G401 (cell line): ENCODE results near the gene GFI1B. TPM values are rescaled to one million over a fixed set of nuclear protein-coding genes. Genes with fewer than 3 reads are reported as not detected.

Source experiments
- DNase-seq: peaks from one replicate; pipeline ENCODE4 v3.0.0-alpha.2; 2015; ENCODE audit warnings: low spot score
- in situ Hi-C: cut with HindIII; loops from 2 replicates; pipeline ENCODE4 v1.10.0; 2016; ENCODE audit warnings: low sequenced_read_pairs, mixed read lengths
- total RNA-seq: library from RNA; depleted of rRNA; stranded (reverse); fragments of >200 nt; shearing (Covaris generic); gene quantifications from 2 replicates; pipeline ENCODE4 v1.2.3, GENCODE V29; 2014; rRNA removed

The GFI1B gene
- total RNA-seq: 1.5 TPM in 1 of 2 replicates, not detected in the other

DNA sequence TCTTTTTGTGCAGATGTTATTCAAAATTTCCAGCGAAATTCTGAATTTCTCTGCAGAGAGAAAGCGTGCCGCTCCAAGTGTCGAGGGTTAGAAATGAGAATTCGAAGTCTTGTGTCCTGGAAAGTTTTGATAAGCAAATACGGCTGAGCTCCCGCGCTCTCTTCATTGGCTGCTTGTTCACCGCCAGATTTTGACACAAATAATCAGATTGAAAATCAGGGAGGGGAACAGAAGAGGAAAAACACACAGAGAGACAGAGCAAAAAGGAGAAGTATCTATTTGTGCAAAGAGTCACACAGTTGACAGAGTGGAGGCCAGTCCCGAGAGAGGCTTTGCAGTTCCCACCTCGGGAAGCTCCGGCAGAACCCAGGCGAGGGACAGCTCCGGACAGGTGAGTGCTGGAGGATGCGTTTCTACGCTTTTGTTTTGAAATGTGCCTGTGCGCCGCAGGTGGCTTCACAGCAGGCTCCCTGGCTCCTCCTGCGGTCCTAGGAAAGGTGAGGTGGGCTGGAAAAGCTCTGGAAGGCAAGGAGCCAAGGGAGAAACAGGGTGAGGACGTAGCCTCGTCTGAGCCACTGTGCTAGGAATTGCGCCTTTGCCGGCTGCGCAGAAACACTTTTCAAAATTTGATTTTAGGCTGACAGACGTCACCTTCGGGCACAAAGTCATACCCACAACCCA, at the start of gene GFI1B:
Gene GFI1B, plus strand, starts transcription at position 244 of the 681 bp plus-strand sequence. CDS start 7,985 bp downstream, outside the sequence.
- DNase-seq: no peak
- in situ Hi-C loops: no loop called here

DNA sequence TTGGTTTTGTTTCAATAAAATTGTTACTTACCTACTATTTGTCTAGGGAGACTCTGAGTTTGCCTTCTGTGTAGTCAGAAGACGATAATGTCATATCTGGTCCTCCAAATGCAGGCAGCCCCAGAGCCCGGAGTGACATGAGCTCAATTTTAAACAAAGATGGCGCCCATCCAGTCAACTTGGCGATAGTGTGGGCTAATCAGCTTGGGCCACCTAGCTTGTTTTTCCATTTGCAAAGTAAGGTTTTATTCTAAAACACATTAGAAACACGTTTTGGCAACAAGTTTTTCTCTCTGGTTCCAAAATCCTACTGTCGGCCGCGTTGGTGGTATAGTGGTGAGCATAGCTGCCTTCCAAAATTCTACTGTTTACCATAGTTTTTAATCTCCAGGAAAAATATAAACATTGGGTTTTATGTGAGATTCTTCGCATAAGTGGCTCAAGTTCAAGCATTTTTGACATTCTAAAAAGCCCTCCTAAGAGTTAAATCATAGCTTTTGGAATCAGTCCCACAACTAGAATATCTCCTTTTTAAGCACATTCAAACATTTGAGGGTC, 47.2 kb upstream of the GFI1B start:
- in situ Hi-C loops: no loop called here
- no peak for DNase-seq

DNA sequence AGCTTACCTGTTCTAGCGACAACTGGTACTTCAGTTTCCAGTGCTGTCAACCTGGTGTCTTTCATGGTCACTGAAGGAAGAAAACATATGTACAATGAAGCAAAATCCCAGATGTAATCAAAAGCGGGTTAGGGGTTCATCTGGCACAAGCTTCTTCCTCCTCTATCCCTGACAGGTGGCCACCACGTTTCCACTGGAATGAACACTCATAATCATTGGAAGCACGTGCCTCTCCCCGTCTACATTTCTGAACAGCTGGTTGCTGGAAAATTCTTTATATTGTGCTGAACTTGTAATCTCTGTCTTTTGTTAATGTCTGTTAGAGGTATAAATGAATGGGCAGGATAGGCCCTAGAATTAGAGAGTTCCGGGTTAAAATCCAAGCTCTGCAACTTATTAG, 43.5 kb upstream of the GFI1B start:
- in situ Hi-C loops: no loop called here
- no peak for DNase-seq

DNA sequence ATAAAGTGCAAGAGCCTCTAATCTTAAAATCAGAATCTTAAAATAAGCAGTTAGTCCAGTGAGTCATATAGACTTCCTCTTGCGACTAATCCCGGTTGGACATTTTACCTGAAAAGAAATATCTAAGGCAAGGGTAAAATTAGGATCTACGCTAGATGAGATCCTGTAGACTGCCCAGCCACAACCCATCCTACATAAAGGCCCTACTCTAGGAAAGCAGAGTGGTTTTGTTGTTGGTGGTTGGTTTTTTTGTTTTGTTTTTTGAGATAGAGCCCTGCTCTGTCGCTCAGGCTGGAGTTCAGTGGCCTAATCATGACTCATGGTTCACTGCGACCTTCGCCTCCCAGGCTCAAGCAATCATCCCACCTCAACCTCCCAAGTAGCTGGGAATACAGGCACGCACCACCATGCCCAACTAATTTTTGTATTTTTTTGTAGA, 41.0 kb upstream of the GFI1B start:
- no peak for DNase-seq
- in situ Hi-C loops: no loop called here

DNA sequence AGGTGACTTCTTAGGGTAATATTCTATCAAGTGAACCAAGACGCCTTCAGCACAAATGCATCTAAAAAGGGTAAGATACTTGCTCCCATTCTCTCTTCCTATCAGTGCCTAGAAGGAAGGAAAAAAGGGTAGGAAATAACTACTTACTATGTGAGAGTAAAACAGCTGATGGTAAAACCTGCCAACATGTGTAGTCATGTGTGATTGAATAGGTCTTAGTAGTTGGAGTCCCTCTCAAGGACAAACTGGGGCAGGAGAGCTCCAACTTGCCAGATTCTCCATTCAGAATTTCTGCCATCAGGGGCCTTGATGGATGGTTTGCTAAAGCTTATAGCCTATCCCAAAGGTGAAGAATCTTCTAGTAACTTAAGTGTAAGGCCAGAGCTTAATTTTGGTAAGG, 39.3 kb upstream of the GFI1B start:
- no peak for DNase-seq
- in situ Hi-C loops: no loop called here

DNA sequence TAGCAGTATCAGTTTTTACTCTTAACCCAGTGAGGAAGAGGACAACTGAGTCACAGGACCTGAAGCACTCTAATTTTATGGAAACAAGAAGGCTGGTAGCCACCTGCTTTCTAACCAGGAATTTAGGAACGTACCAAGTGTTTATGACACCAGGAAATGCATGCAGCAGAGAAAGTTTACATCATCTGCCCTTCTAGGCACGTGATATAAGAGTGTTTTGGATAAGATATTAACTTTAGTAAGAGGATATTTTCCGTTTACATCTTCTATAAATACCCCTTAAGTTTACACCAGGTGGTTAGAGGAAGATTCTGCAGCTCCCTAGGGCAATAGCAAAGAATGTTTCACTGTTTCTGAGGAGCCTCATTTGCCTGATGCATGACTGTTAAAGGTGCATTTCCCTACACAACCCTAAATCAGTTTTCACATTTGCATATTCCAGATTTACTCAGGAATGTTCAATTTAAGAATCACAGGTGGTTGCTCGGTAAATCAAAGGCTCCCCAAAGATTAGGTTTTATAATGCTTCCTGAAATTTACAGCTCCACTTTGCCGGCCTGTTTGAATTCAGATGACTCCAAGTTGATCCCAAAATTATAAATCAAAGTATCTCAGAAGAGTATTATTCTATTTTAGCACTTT, 35.8 kb upstream of the GFI1B start:
- in situ Hi-C loops: no loop called here
- no peak for DNase-seq

DNA sequence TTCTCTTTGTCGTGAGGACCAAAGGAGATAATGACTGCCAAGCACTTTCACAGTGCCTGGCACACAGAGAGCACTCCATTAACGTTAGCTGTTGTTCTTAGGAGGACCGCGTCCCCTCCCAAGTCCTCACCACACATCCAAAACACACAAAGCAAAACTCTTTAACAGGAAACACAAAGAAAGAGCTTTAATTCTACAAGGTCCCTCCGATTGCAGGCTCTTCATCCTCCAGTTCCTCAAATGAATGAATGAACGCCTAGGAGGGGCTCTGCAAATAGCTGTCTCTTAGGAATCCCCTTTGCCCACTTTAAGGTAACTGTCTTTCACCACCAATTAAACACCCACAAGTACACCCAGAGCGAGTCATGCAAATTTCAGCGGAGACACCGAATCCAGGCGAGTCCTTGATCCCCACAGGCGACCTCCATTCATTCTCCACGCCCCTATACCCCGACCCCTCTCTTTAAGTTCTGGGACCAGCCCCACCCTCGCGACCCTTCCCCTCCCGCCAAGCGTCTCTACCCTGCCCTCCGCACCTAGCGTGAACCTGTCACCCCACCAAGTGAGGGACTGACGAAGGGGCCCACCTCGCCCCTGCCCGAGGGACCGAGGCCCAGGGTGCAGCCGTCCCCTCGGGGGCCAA, 34.7 kb upstream of the GFI1B start:
- peak; percentile 10 for DNase-seq
- in situ Hi-C loops: no loop called here

DNA sequence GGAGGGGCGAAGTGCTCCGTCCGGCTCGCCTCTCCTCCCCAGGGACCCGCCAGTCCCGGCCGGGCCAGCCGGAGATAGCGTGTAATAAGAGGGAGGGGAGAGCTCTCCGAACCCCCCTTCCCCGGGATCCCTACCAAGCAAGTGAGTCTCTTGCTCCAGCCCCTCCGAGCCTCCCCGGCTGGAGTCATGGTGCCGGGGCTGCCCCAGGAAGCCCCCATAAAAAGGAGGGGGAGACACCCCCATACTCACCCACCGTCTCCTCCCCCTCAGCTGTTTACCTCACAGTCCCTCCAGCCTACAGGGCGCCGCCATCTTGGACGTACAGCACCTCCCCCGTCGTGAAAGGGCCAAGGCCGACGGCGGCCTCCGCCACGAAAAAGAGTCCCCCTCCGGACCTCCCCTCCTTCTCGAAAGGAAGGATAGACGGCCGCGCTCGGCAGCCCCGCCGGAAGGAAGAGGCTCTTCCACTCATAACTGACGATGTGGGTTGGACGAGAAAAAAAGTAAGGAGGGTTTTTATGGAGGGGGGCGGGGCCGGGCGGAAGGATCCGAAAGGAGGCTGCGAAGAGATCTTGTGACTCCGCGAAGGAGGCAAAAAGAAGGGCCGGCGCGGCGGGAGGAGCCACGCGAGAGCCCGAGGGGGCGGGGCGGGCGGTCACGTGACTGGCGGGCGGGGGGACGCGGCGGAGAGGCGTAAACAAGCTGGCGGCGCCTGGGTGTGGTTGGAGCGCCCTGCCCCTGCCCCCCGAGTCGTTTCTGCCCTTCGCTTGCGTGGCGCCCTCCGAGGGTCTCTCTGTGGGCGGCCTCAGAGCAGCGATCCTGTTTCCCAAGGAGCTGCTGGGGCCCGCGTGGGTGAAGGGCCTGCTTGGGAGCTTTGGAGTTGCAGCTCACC, 34.0 kb upstream of the GFI1B start, which contains the start of gene TSC1:
Gene TSC1, minus strand, starts transcription at position 323 of the 892 bp plus-strand sequence. CDS start 15,744 bp downstream, outside the sequence.
- DNase-seq: peak; percentile 92
- in situ Hi-C loops: no loop called here

DNA sequence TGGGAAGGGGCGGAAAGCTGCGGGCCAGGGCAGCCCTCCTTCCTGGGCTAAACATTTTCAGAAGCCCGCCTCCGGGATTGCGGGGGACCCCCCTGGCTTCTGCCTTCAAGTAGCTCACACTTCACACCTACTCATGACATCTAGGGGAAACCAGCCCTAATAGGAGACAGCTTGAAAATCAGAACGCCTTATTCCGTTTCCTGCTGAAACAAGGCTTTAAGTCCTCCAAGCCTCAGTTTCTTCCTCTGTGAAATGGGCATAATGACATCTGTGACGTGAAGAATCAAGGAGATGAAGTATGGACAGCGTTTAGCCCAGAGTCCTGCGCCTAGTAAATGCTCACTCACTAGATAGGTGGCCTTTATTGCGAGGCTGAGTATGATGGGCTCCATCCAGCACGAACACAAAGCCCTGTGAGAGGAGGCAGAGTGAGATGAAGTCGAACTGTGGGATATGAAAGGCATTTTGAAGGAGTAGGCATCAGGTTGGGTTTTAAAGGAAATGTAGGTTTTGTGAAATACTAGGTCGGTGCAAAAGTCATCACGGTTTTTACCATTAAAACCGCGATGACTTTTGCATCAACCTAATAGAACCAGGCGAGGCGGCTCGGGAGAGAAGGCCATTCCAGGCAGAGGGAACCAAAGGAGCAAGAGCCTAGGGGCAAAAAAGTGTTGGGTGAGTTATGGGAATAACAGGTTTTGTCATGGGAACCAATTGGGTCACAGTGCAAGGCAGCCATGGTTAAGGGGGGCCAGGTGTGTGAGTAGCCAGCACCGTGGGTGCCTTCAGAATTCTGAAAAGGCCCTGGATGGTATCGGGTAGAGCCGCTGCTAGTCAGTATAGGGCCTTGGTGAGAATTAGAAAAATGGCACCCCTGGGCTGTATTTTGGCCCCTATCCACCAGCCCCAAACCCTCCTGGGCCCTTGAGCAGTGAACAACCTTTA, 33.0 kb upstream of the GFI1B start:
- no peak for DNase-seq
- in situ Hi-C loops: no loop called here

DNA sequence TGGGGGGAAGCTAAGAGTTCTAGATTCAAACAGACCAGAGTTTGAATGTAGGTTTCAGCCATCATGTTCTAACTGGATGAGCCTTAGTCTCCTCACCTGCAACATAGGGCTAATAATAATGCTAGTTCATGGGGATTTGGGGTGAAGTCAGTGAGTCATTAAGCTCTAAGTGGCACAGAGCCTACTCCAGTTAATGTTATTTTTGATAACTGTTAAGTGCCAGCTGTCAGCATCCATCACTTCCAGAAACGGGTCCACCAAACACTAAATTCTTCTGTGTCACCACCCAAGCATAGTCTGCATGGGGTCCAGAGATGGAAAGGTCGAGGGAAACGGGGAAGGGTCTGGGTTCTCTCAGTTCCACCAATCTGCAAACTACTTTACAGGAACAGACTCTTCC, 32.3 kb upstream of the GFI1B start:
- DNase-seq: no peak
- in situ Hi-C loops: no loop called here

DNA sequence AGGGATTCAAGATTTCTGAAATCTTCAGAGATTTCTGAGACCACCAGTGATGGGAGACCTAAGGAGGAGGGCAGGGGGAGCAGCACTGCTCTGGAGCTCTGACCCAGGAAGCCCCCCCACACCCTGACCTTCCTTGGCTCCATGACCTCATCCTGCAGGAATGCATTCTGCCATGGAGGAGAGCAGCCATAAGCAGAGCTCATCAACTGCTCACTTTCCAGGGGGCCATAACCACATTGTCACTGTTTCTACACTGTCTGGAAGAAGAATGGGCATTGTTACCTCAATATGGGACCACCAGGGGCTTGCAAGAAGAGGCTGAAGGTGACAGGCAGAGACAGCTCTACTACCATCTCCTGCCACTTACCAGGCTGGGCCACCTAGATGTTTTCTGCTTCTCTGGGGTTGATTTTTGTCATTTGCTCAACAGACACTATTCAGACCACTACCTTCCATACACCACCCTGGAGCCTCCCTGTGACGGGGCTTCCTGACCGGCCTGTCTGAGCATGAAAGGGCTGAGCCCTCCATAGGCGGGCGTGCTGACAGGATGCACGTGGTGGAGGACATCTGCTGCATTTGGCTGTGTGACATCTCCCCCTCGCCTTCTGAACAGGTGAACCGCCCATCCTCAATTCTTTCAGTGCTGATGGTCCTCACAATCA, 31.7 kb upstream of the GFI1B start:
- in situ Hi-C loops: no loop called here

DNA sequence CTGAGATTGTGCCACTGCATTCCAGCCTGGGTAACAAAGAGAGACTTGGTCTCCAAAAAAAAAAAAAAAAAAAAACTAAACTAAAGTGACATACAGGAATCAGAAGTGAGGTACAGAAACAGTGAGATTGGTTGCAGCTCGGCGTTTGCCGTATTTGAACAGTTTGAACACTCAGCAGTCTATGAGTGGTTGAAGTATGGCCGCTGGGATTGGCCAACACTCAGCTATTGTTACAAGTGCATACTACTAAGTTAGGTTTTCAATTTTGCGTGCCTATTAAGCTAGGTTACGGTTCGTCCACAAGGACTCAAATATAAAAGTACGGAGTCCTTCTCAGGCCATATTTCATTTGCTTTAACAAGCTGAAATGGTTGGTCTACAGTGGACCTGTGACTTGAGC, 30.7 kb upstream of the GFI1B start:
- peak; percentile 11 for DNase-seq
- in situ Hi-C loops: no loop called here

More for the DNA sequence above, 31.7 kb upstream of the GFI1B start:
- DNase-seq: peak; percentile 35

DNA sequence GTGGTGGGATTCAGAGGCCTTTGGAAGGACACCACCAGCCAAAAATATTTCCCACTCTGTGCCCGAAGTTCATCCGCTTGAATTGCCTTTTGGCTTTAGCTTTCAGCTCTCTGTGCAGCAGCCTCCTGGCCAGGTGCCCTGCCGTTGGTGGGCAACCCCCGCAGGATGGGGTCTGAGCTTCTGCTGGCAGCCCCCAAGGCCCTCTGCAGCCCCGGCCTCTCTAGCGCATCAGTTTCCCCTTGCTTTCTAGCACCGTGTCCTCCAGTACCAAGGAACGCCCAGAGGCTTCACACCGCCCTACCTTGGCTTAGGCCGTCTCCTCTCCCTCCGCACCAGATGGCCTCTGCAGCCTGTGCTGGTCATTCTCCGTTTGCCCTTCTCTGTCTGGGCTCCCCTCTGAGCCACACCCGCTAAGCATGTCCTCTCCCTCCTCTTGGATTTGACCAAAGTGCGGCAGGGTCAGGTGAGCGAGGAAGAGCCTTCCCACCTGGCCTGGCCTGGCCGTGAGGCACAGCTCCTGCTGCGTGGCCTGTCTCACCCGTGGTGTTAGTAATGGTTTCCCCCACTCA, 29.9 kb upstream of the GFI1B start:
- in situ Hi-C loops: no loop called here
- peak; percentile 92 for DNase-seq

DNA sequence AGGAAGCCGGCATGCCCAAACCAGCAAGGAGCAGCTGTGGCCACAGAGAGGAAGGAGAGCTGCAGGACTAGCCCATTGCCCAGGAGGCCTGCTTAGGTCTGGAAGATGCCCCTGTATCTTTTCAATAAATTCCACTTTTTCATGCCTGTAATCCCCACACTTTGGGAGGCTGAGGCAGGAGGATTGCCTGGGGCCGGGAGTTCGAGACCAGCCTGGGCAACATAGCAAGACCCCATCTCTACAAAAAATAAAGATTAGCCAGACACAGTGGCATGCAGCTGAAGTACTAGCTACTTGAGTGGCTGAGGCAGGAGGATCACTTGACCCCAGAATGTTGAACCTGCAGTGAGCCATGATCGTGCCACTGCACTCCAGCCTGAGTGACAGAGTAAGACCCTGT, 28.8 kb upstream of the GFI1B start:
- in situ Hi-C loops: no loop called here
- DNase-seq: no peak

DNA sequence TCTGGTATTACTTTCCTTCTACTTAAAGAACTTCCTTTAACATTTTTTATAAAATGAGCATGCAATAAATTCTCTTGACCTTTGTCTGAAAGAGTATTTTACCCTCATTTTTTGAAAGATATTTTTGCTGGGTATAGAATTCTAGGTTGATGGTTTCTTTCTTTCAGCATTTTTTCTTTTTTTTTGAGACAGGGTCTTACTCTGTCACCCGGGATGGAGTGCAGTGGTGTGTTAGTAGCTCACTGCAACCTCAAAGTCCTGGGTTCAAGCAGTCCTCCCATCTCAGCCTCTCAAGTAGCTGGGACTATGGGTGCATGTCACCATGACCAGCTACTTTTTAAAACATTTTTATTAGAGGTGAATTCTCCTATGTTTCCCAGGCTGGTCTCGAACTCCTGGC, 23.4 kb upstream of the GFI1B start:
- in situ Hi-C loops: no loop called here

DNA sequence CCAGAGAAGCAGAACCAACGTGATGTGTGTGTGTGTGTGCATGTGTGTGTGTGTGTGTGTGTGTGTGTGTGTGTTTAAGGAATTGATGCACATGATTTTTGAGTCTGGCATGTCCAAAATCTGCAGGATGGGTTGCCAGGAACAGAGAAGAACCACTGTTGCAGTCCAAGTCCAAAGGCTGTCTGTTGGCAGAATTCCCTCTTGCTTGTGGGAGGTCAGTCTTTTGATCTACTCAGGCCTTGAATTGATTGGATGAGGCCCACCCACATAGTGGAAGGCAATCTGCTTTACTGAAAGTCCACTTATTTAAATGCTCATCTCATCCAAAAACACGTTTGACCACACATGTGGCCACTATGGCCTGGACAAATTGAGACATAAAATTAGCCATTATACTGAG, 22.7 kb upstream of the GFI1B start:
- in situ Hi-C loops: no loop called here

More for the DNA sequence above, 23.4 kb upstream of the GFI1B start:
- DNase-seq: no peak

DNA sequence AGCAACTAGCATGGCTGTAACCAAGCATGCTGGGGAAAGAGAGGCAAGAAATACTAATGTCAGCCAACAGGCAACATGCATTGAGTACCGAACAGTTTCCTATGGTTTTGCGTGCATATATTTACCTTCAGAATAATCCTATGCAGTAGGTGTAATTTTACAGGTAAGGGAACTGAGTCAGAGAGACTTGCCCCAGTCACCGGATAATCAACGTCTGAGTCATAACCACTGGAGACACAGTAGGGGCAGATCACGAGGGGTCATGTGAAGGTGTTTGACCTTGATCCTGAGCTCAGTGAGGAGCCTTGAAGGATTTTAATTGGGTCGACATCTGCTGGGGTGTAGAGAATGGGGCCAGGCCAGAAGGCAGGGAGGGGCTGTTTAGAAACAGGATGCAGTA, 20.7 kb upstream of the GFI1B start:
- in situ Hi-C loops: no loop called here
- DNase-seq: no peak

More for the DNA sequence above, 22.7 kb upstream of the GFI1B start:
- no peak for DNase-seq
